ENCODE results near the gene MAP4K1.

Gene MAP4K1

GRCh38 chr19:38617764-38618589, at the start of gene MAP4K1:
Gene MAP4K1 (minus strand): TSS chr19:38617953. CDS start chr19:38617895, 58 bp downstream.
- DNase-seq (ENCODE audit: low read depth), result no peak

DNA sequence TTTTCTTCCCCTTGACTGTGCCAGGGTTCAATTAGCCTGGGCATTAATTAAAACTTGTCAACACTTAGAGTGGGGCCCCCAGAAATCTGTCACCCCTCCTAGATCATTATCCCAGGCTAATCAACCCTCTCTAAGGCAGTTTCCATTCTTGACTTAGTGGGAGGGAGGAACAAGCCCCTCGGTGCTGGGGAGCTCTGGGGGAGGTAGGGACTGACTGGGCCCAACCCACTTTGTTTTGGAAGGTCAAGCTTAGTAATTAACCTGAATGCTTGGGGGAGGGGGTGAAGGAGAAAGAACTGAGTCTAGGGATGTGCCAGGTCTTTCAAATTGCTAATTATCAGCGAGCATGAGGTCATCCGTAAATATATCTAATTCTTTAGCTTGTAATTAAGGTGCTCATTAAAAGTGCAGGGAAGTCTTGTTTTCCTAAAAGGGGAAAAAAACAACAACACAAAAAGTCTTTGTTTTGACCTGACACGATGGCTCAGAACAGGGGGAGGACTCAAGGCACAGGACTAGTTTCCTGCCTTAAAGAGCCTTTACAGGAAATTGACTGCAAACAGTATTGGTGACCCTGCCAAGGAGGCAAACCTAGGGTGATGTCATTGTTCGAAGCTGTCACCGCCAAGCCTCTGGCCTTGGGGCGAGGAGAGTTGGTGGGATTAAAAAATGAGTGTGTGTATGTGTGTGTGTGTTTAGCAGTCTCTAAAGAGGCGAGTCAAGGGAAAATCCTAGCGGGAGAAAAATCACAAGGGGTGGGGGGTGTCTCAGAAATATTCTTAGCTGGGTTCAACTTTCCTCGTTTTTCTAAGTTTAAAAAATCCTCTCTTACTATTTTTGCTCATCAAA, 49.1 kb upstream of the MAP4K1 start:
- DNase-seq (ENCODE audit: low read depth), result peak; percentile 84

DNA sequence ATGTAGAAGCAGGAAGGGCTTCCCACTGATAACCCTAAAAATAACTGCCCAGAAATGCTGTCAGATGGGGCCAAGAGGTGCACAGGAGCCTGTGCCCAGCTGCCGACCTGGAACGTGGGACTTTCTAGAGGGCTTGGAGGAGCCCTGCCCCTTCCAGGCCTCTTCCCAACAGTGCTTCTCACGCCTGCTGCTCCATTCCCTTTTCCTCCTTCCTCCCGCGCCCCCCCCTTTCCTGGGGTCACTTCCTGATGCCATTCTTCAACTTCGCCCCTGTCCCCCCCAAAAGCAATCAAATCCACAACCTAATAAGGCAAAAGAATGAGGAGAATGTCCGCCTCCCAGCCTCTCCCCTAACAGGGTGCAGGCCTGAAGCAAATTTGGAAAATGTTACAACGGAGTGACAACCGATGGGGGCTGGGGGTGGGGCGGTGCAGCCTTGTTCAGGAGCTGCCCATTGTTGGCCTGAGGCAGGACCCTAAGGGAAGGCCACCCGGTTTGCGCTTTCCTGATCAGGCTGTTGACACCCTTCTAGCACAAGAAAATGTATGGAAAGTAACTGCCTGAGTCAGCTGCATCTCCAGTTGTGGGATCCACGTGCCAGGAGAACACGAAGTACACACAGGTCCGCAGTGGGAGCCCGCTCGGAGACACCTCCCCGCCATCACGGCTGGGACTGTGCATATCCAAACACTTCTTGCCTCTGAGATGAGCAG, 48.4 kb upstream of the MAP4K1 start:
- DNase-seq (ENCODE audit: low read depth), result no peak

DNA sequence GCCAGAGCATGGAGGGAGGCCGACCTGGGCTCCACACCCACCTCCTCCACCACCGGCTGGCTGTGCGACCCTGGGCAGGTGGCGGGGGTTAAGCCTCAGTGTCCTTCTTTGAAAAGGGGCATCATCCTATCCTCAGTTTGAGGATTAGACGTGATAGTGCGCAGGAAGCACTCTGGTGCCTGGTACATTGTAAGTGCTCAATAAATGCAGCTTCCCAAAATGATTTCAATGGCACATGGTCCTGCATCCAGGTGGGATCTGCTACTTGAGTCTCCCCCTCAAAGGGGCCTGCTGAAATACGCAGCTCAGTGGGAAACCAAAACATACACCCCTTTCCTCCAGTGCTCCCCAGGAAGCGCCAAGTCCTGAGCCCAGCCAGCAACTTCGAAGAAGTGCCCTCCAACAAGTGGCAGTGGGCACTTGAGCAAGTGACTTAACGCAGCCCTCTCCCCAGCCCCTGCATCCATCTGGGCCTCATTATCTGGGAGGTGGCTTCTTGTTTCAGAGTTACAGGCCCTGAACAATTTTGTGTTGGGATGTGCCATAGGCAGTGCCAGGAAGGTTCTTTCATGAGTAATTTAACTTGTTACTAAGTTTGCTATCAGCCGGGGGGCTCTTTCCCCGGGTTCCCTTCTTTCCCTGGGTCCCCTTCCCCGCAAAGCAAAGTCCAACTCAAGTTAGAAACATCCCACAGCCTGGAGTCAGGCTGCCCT, 47.6 kb upstream of the MAP4K1 start:
- DNase-seq (ENCODE audit: low read depth), result no peak

GRCh38 chr19:38664503-38665211, 46.9 kb upstream of the MAP4K1 start:
- DNase-seq (ENCODE audit: low read depth), result no peak

DNA sequence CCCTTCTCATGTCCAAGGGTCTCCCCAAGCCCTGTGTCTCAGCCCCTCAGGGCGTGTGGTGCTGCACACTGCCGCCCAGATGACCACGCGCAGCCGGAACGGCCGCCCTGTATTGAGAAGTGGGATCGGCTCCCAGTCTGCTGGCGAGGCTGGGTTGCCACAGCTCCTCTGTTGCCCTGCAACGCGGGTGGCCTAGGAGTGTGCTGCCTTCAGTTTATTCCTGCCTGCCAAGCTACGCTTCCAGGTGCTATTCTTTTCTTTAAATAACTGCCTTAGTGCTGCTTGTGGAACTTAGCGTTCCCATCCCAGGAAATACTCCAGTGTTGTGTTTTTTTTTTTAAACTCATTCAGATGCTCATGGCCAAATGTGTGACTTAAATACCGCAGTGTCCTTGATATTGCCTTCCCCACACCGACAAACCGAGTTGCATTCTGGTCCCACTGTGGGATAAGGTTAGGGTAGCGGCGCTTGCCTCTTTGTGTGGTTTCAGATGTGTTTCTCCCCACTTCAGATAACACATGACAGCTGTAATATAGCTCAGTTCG, 46.3 kb upstream of the MAP4K1 start:
- DNase-seq (ENCODE audit: low read depth), result no peak

GRCh38 chr19:38663156-38663651, 45.5 kb upstream of the MAP4K1 start:
- no peak for DNase-seq (ENCODE audit: low read depth)

DNA sequence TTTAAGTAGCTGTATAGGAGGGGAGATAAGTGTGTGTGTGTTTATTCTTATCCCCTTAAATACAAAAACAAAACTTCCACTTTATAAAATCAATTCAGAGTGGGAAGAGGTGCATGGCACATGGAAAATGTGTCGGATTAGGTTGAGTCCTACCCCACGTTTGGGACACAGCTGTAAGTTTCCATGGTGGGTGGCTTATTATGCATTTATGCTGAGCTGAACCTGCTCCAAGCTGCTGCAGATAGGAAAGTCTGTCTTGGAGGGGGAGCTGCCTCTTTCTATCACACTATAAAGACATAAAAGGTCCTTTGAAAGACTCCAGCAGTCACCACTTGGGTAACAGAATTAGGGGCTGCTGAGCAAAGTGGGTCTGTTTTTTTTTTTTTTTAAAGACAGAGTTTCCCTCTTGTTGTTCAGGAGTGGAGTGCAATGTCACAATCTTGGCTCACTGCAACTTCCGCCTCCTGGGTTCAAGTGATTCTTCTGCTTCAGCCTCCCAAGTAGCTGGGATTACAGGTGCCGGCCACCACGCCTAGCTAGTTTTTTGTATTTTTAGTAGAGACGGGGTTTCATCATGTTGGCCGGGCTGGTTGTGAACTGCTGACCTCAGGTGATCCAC, 44.9 kb upstream of the MAP4K1 start:
- DNase-seq (ENCODE audit: low read depth), result no peak

GRCh38 chr19:38661996-38662395, 44.2 kb upstream of the MAP4K1 start:
- DNase-seq (ENCODE audit: low read depth), result no peak

GRCh38 chr19:38661136-38661535, 43.4 kb upstream of the MAP4K1 start:
- no peak for DNase-seq (ENCODE audit: low read depth)

- no peak for DNase-seq (ENCODE audit: low read depth)
Observed at GRCh38 chr19:38660724-38661123, 43.0 kb upstream of the MAP4K1 start.

DNA sequence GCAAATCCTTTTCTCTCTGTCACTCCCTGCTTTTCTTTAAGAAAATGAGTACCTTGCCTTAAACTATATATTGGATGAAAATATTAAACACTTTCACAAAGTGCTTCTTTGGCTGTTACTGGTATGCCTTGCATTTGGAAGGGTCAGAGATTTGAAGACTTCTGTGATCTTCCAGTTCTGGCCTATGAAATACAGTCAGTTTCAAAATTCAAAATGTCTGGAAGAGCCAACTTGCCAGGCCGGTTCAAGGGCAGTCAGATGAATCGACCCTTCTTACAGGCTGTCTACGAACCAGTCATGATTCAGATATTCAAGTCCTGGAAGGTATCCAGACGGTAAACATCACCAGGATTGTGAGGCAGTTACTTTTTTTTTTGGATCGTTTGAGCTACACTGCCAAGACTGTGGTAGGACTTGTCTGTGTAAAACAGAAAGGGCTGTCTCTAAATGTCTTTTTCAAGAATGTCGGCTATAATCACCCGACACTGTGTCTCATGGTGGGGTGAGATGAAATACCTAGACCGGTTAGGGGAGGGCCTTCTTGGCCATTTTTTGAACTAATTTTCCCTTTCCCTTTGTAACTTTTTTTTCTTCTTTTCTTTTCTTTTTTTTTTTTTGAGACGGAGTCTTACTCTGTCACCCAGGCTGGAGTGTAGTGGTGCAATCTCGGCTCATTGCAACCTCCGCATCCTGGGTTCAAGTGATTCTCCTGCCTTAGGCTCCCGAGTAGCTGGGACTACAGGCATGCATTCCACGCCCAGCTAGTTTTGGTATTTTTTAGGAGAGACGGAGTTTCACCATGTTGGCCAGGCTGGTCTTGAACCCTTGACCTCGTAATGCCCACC, 40.9 kb upstream of the MAP4K1 start:
- DNase-seq (ENCODE audit: low read depth), result peak; percentile 100

DNA sequence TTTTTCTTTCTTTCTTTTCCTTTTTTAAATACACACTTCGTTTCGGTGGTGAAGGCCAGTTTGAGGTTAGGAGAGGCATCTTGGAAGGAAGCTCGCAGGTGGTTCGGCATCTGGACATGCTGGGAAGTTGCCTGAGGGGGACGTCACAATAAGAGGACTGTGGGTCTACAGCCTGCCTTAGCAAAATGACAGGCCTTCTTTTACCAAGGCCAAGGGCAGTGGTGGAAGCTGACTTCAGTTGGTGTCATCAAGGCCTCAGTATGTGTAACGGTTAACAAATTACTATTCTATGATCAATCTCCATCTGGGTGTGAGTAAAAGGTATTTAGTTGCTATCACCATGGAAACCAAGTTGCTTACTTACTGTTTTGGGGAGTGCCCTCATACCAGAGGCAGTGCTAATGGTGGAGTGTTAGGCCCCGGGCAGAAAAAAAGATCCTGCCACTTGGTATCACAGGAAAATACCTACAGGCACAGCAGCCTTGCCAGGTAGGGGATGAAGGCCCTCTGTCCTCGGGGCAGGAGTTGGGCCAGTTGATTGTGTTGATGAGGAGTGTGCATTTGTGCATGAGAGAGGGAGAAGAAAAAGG, 40.0 kb upstream of the MAP4K1 start:
- DNase-seq (ENCODE audit: low read depth), result peak; percentile 81

DNA sequence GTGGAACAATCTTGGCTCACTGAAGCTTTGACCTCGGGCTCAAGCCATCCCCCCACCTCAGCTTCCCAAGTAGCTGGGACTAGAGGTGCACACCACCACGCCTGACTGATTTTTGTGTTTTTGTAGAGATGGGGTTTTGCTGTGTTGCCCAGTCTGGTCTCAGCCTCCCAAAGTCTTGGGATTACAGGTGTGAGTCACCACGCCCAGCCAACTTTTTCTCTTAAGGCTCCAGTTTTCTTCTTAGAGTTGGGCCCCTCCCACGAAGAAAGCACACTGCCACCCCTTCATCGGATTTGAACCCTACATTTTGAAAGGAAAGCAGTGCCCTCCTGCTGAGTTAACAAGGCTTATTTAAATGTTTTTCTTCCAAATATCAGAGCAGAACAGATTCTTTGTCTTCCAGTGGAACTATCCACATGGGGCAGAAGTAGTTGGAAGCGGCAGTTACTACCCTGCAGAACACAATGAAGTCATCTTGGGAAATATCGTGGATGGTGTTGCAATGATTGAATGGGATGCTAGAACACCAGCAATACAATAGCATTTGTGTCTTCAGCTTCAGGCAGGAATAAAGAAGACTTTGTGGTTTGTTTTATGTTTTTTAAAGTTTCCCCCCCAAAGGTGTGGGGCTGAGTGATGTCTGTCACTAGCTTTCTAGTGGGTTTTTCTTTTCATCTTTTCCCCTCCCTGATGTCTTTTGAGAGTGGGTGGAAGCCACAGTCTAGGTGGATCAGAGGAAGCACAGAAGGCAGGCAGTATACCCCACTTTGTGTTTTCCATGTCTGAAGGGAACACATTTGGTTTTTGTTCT, 38.6 kb upstream of the MAP4K1 start:
- DNase-seq (ENCODE audit: low read depth), result peak; percentile 85

GRCh38 chr19:38655148-38655824, 37.5 kb upstream of the MAP4K1 start:
- no peak for DNase-seq (ENCODE audit: low read depth)

DNA sequence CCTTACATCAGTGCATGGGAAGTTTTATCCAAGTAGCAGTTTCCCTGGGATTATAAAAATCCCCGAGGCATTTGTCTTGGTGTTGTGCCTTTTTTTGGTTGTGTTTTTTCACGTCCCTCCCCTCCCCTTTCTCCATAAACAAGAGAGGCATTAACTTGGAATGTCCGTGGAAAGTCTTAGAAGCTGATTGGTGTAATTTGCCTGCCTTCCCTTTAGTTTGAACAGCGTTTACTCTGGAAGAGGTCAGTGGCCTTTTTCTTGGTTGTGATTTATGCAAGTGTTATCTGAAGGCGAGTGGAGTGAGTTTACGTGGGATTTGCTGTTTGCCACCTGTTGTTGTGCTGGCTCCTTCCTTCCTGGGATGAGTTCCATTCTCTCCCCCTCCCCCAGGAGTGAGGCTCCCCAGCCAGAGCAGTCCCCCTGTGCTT, 36.9 kb upstream of the MAP4K1 start:
- DNase-seq (ENCODE audit: low read depth), result peak; percentile 56

DNA sequence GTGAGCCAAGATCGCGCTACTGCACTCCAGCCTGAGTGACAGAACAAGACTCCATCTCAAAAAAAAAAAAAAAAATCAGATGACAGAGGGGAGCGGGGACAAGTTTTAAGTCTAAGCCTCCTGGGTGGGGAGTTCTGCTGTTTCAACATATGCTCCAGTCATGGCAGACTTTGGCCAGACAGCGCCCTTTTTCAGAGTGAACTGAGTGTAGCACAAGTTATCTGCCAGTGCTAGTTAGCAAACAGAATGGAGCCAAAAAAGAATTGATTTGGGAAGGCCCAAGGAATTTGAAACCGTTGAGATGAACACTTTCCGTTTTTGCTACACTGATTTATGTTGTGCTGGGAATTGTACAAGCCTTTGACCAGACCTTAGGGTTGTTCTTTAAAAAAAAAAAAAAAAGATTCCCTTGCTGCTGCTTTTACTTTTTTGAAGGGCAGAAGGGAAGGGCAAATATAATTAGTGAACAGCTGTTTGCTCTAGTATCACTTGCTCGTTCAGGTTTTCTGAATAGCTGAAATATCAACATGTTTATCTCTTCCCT, 35.3 kb upstream of the MAP4K1 start:
- DNase-seq (ENCODE audit: low read depth), result peak; percentile 69
